Astrocyte of the cerebellum (primary cell): ENCODE measurements around the gene CSMD2.

Experiments
- DNase-seq: peaks from one replicate; pipeline ENCODE4 v3.0.0-alpha.2; 2011; ENCODE audit warnings: low read depth
- H3K4me3 ChIP-seq: 2 replicates; pipeline ENCODE4 v1.5.1; 2011; ENCODE audit warnings: mild to moderate bottlenecking, low read depth, low read length, moderate library complexity
- in situ Hi-C: cut with HindIII; loops from 2 replicates; pipeline ENCODE4 v1.10.0; 2017; ENCODE audit warnings: low sequenced_read_pairs
- TF ChIP-seq, protein P1 (sequence below): IDR thresholded peaks from 2 replicates; pipeline ENCODE4 v1.5.1; 2012; ENCODE audit warnings: low read length, low read depth, moderate library complexity, mild to moderate bottlenecking; ENCODE audit errors: missing control alignments

The CSMD2 gene

DNA sequence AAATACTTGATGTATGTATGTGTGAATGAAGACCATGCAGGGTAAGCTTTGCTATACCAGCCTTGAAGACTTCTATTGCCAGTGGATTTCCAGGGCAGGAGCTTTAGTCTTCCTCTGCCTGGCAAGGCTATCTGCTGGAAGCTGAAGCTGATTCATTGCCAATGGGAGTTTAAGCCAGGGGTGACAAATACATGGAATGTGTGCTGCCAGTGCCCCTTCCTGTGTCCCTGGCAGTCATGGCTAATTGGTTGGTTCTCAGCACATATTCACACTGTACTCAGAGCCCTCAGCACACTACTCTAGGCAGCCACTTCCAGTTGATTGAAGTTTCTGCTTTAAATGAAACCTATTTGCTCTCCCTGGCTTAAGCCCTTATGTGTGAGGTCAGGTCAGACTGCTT is 691.1 kb downstream of the CSMD2 start:
- TF ChIP-seq, protein P1, sequence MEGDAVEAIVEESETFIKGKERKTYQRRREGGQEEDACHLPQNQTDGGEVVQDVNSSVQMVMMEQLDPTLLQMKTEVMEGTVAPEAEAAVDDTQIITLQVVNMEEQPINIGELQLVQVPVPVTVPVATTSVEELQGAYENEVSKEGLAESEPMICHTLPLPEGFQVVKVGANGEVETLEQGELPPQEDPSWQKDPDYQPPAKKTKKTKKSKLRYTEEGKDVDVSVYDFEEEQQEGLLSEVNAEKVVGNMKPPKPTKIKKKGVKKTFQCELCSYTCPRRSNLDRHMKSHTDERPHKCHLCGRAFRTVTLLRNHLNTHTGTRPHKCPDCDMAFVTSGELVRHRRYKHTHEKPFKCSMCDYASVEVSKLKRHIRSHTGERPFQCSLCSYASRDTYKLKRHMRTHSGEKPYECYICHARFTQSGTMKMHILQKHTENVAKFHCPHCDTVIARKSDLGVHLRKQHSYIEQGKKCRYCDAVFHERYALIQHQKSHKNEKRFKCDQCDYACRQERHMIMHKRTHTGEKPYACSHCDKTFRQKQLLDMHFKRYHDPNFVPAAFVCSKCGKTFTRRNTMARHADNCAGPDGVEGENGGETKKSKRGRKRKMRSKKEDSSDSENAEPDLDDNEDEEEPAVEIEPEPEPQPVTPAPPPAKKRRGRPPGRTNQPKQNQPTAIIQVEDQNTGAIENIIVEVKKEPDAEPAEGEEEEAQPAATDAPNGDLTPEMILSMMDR, result no peak
- DNase-seq, result no peak
- no peak overlapping the region for H3K4me3 ChIP-seq
- in situ Hi-C loops, result no loop called here

DNA sequence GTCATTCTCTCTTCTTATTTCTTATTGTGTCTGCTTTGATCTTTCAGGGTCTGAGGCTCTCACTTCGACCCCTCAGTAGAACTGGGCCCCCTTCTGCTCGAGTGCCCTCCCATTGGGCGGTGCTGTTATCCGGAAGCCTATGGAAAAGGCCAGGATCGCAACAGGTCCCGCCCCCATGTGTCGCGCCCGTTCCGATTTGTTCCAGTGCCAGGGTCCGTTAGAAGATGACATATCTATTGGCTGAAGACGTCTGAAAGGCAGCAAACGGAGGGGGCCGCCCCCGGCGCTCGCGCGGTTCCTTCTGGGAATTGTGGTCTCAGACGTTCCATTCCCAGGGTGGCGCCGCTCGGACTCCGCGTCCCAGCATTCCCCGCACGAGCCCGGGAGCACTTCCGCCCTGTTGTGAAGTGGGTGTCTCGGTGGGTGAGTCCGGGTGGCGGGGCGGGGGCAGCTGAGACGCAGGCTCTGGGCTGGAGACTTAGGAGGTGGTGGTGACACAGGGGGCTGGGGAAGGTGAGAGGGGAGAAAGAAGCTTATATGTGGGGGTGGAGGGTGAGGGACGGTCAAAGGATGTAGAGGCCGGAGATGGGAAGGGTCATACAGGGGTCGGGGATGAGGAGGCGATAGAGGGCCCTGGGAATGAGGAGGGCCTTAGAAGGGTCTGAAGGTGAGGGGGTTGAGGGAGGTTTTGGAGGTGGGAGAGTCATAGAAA is 692.6 kb downstream of the CSMD2 start, which contains the start of gene ZSCAN20:
Gene ZSCAN20, plus strand, starts transcription at position 377 of the 712 bp plus-strand sequence. CDS start 6,644 bp downstream, outside the sequence.
- peak; percentile 96 for DNase-seq
- peak within 1 kb of the TSS; percentile 59 for H3K4me3 ChIP-seq
- TF ChIP-seq, protein P1, result no peak
- in situ Hi-C loops, result no loop called here

DNA sequence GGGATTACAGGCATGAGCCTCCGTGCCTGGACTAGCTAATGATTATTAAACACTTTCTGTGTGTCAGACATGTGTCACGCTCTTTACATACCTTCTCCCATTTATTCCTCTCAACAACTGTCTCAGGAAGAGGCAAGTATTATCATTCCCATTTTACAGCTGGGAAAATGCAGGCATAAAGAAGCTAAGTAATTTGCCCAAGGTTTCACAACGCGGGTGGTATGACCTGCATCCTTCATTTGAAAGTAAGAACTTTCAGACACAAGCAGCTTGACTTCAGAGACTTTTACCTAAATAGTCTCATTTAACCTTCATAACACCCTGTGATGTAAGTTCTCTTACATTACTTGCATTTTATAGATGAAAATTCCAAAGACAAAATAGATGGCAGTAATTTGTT is 693.6 kb downstream of the CSMD2 start:
- no peak for DNase-seq
- no peak overlapping the region for H3K4me3 ChIP-seq
- TF ChIP-seq, protein P1, result no peak
- in situ Hi-C loops, result no loop called here

DNA sequence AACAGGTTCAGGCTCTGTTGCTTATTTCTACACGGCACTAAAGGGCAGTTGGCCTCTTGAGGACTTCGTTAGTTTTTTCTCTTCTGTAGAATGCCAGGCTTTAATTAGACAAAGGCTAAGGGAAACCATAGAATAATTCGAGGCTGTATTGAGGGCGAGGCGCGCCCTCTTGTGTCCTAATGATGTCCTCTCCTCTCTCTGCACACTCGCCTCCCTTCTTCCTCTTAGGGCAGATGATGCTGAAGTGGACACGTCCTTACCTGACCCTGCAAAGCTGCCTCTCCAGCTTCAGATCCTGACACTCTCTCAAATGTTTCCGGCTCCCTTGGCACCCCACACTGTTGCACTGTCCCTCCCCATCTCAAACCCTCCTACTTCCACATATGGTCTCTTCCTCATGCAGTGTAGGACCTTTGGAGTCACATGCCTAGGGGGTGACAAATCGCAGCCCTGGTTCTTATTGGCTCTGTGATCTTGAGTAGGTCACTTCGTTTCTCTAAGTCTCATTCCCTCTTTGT is 694.5 kb downstream of the CSMD2 start:
- in situ Hi-C loops, result no loop called here
- H3K4me3 ChIP-seq, result no peak overlapping the region
- DNase-seq, result peak; percentile 78
- TF ChIP-seq, protein P1, result peak; percentile 82

DNA sequence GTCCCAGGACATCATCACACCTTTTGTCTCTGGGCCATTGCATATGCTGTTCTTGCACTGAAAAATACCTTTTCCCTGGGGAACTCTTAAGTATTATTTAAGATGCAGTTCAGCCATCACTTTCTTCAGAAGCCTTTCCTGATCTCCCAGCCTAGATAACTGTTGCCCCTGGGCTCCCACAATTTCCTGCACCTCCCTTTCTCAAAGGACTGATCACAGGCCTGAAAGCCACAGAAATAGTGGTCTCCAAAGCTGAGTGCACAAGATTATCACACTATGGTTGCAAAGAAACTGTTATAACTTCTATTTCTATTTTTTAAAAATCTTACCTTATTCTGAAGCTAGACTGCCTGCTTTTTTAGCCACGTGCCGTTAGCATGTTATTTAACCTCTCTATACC is 695.3 kb downstream of the CSMD2 start:
- TF ChIP-seq, protein P1, result no peak
- H3K4me3 ChIP-seq, result no peak overlapping the region

DNA sequence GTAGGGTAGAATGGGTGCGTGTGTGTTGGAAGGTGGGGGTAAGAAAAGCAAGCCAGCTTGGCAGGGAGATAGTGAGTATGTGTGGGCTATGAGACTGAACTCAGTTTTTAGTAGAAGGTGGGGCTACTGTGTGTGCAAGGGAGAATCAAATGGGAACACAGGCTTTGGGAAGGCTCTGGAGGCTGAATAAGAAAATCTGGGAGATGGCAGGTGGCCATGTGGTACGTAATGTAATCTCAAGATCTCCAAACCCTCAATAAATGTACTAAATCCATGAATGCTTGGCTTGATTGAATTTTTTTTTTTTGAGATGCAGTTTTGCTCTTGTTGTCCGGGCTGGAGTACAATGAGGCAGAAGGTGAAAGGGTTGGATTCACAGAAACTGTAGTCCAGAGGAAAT is 696.1 kb downstream of the CSMD2 start:
- in situ Hi-C loops, result no loop called here
- no peak overlapping the region for H3K4me3 ChIP-seq
- no peak for DNase-seq
- TF ChIP-seq, protein P1, result no peak

More for the DNA sequence above, 695.3 kb downstream of the CSMD2 start:
- DNase-seq, result no peak
- in situ Hi-C loops, result no loop called here
